Measurements from ENCODE around the gene MECR. TPM values are rescaled to one million over a fixed set of nuclear protein-coding genes. Genes with fewer than 3 reads are reported as not detected.

Gene MECR
- total RNA-seq, 4 donors from 2014 or later, result 18.7 to 34.9 (median 20.1) TPM

DNA sequence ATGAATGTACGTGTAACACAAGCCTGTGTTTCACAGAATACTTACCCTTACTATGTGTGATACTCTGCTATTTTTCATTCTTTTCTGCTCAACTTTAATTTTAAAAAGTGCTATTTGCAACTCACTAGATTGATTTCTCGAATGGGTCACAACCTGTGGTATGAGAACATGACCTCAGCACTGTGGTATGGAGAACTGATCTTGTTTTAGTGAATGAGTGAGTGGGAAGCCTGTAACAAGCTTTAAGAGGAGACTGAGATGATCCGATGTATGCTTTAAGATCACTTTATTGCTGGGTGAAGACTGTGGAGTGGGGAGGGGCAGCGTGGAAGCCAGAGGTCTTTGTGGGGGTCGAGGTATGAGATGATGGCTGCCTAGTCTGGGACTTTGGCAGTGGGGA is 21.6 kb downstream of the MECR start:
- TF ChIP-seq, protein P1, sequence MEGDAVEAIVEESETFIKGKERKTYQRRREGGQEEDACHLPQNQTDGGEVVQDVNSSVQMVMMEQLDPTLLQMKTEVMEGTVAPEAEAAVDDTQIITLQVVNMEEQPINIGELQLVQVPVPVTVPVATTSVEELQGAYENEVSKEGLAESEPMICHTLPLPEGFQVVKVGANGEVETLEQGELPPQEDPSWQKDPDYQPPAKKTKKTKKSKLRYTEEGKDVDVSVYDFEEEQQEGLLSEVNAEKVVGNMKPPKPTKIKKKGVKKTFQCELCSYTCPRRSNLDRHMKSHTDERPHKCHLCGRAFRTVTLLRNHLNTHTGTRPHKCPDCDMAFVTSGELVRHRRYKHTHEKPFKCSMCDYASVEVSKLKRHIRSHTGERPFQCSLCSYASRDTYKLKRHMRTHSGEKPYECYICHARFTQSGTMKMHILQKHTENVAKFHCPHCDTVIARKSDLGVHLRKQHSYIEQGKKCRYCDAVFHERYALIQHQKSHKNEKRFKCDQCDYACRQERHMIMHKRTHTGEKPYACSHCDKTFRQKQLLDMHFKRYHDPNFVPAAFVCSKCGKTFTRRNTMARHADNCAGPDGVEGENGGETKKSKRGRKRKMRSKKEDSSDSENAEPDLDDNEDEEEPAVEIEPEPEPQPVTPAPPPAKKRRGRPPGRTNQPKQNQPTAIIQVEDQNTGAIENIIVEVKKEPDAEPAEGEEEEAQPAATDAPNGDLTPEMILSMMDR (IDR thresholded peaks at IDR 0.05; ENCODE audit: low read depth), result no peak

DNA sequence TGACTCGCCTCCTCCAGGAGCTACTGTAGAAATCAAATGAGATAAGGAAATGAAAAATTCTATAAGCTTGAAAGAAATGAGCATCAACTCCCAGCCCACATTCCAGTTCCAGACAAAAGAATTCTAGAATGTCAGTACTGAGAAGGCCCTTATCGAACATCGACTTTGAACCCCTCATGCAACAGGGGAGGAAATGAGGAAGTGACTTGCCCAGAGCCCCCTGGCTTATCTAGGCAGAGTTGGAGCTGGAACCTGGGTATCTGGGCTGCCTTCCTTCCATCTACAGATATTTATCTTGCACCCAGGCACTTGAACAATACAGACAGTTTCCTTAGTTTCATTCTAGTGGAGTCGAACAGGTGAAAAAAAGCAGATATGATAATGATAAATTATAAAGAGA is 22.3 kb downstream of the MECR start:
- TF ChIP-seq, protein P1 (IDR thresholded peaks at IDR 0.05; ENCODE audit: low read depth), result no peak

DNA sequence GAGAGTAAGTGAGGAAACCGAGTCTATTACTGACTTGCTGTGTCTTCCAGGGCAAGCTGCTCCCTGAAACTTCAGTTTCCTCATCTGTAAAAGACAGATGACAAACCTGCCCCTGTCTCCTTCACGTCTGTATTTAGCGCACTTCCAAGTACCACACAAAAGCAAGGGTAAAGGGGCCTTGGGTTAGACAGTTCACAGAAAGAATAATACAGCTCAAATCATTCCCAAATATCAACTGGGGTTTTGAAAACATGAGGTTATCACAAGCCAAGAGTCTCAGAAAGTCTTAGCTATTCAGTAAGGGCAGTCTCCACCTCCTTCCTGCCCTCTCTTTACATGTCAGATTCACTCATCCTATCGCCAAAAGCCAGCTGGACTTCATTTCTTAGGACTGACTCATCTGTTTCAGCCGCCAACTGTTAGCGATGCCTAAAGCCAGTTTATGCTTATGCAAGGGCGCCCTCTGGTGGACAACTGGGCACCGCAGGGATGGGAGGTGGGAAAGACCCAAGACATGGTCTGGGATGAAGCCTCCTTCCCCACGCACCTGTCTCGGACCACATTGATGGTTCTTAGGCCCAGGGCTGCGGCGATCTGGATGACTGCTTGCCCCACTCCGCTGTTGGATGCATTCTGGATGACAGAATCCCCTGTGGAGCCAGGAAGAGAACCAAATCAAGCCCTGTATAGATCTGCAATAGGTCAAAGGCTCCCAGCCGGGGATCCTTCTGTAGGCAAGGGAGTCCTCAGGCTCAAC is 28.0 kb downstream of the MECR start:
- TF ChIP-seq, protein P1 (IDR thresholded peaks at IDR 0.05; ENCODE audit: low read depth), result no peak

DNA sequence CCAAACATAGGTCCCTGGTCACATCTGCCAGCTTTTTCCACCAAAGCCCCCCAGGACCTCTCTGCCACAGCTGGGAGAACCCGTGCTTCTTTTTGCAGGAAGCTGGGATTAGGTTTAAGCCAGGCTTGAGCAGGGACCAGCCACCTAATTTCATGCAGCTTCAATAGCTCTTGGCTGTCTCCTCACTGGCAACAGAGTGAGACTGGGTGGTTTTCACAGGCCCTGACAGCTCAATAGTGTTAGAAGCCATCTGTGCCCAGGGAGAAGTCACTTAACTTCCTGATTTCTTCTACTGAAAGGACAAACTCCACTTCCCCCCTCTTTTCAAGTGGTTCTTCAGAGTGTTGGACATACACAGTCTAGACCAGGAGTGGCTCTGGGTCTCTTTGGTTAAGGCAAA is 28.7 kb downstream of the MECR start:
- TF ChIP-seq, protein P1 (IDR thresholded peaks at IDR 0.05; ENCODE audit: low read depth), result no peak

DNA sequence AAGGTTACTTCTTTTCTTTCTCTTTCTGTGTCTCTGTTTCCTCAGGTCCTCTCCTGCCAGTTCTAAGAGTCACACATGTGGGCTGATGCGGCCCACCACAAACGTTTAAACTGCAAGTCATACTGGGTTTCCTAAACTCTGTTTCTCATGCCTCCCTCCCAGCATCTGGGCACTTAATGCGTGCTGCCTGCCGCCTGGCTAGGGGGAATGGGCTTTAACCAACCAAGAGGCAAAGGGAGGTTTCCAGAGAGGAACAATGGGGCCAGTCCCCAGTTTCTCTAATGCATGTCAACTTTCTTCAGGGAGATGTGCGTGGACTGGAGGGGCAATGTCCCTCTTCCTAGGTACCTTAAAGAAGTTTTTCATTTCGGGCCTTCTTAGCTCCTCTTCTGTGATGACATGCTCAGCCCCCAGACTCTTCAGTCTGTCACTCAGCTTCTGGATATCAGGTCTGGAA is 29.1 kb downstream of the MECR start:
- TF ChIP-seq, protein P1 (IDR thresholded peaks at IDR 0.05; ENCODE audit: low read depth), result no peak

DNA sequence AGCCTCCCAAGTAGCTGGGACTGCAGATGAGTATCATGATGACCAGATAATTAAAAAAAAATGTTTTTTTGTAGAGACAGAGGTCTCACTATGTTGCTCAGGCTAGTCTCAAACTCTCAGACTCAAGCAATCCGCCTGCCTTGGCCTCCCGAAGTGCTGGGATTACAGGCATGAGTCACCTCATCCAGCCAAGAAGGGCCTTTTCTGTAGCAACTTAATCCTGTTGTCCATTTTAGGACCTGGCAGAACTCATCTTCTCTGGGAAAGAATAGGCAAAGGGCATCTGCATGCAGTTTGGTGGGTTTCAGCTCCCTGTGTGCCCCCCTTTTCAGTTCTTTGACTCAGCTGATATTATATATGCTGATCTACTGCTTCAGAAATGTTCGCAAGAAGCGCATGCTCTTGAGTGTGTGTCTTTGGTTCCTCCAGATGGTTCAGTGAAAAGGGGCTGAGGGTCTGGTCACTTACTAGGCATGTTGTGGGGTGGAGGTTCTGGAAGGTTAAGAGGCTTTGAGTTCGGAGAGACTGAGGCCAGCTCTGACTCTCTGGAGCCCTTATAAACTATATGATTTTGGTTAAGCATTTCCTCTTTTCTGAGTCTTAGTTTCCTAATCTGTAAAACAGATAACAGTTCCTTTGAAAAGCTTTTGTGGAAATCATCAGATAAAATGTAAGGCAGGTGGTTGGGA is 29.7 kb downstream of the MECR start:
- TF ChIP-seq, protein P1 (IDR thresholded peaks at IDR 0.05; ENCODE audit: low read depth), result no peak

DNA sequence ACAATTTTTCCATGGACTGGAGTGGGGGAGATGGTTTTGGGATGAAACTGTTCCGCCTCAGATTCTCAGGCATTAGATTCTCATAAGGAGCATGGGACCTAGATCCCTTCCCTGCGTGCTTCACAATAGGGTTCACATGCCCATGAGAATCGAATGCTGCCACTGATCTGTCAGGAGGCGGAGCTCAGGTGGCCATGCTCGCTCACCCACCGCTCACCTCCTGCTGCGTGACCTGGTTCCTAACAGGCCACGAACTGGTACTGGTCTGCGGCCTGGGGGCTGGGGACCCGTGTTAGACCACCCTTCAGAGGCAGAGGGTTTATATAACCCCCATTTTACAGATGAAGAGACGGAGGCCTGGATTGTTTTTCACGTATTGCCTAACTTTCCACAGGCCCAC is 32.7 kb downstream of the MECR start:
- TF ChIP-seq, protein P1 (IDR thresholded peaks at IDR 0.05; ENCODE audit: low read depth), result no peak

Data from subcutaneous adipose tissue (tissue), 4 donors.